Effector memory CD4-positive, alpha-beta T cell (primary cell): Measurements from ENCODE around the gene RNASE4.

Source experiments
- DNase-seq, 3 donors: peaks; one replicate each; pipeline ENCODE4 v3.0.0-alpha.2; 2020
- H3K27ac ChIP-seq: 2 replicates; pipeline ENCODE4 v1.7.0; 2013; ENCODE audit warnings: mild to moderate bottlenecking, low read length, moderate library complexity; ENCODE audit not compliant: insufficient read depth, poor library complexity, severe bottlenecking
- H3K27me3 ChIP-seq: replicated peaks from 2 replicates; pipeline ENCODE4 v1.7.0; 2013; ENCODE audit warnings: mild to moderate bottlenecking, low read length; ENCODE audit not compliant: insufficient read depth, control insufficient read depth, poor library complexity, severe bottlenecking
- H3K36me3 ChIP-seq: 2 replicates; pipeline ENCODE4 v1.7.0; 2013; ENCODE audit warnings: mild to moderate bottlenecking, low read length, moderate library complexity; ENCODE audit not compliant: control insufficient read depth, insufficient read depth
- H3K4me1 ChIP-seq: 2 replicates; pipeline ENCODE4 v1.7.0; 2013; ENCODE audit warnings: low read length, mild to moderate bottlenecking; ENCODE audit not compliant: control insufficient read depth, insufficient read depth, poor library complexity, severe bottlenecking
- H3K4me3 ChIP-seq: 2 replicates; pipeline ENCODE4 v1.7.0; 2013; ENCODE audit warnings: low read length, low read depth, mild to moderate bottlenecking; ENCODE audit not compliant: insufficient read depth, poor library complexity, severe bottlenecking
- H3K9me3 ChIP-seq: 2 replicates; pipeline ENCODE4 v1.7.0; 2013; ENCODE audit warnings: mild to moderate bottlenecking, low read length, moderate library complexity; ENCODE audit not compliant: control insufficient read depth

Gene RNASE4

GRCh38 chr14:20671597-20672283 lies 12.6 kb upstream of the RNASE4 start:
- Histone ChIP-seq H3K4me3 (no peak overlapping the region), H3K36me3 (no peaks in the 10 kb centered on the region), H3K27me3 (no peaks in the 10 kb centered on the region), H3K9me3 (no peaks in the 10 kb centered on the region), H3K27ac (no peak overlapping the region), H3K4me1 (peaks cover 7% of the 10 kb centered on the region)
- no peak for DNase-seq

DNA sequence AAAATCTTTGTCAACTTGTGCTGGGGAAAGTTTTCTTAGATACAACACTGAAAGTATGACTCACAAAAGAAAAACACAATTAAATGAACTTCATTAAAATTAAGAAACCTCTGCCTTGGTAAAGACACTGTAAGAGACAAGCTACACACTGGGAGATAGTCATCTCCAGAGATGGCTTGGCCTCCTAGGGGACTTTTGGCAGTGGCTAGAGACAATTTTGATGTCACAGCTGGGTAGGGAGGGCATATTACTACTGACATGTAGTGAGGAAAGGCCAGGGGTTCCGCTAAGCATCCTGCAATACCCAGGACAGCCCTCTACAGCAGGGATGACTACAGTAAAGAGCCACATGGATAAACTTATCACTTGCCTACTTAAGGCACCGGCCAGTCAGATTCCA lies 8.7 kb upstream of the RNASE4 start:
- H3K27me3 ChIP-seq, result no peaks in the 10 kb centered on the region
- peaks cover 12% of the 10 kb centered on the region for H3K4me1 ChIP-seq
- no peak for DNase-seq
- no peak overlapping the region for H3K4me3 ChIP-seq
- H3K9me3 ChIP-seq, result no peaks in the 10 kb centered on the region
- no peaks in the 10 kb centered on the region for H3K36me3 ChIP-seq
- H3K27ac ChIP-seq, result no peak overlapping the region

GRCh38 chr14:20676072-20676471 lies 8.3 kb upstream of the RNASE4 start:
- Histone ChIP-seq H3K4me3 (no peak overlapping the region), H3K4me1 (peaks cover 16% of the 10 kb centered on the region), H3K36me3 (no peaks in the 10 kb centered on the region), H3K27me3 (no peaks in the 10 kb centered on the region), H3K27ac (no peak overlapping the region), H3K9me3 (no peaks in the 10 kb centered on the region)
- no peak for DNase-seq

DNA sequence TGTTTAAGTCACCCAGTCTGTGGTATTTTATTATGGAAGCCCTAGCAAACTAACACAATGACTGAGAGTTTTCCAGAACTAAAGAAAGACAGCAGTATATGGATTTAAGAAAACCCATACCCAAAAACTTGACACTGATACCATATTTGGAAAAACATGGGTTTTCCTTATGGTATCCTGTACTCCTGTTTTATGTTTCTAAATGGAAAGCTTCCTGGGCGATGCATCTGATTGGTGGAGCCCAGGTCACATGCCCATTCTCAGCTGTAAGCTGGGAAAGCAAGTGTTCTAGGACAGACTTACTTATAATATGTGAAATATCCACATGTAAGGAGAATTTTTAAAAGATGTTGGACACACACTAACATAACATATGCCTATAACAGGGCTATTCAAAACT lies 4.5 kb upstream of the RNASE4 start:
- Histone ChIP-seq H3K9me3 (no peaks in the 10 kb centered on the region), H3K27ac (no peak overlapping the region), H3K36me3 (no peaks in the 10 kb centered on the region), H3K27me3 (no peaks in the 10 kb centered on the region), H3K4me1 (peaks cover 21% of the 10 kb centered on the region), H3K4me3 (no peak overlapping the region)
- peak in 1 of 3 donors; percentile 28 for DNase-seq

DNA sequence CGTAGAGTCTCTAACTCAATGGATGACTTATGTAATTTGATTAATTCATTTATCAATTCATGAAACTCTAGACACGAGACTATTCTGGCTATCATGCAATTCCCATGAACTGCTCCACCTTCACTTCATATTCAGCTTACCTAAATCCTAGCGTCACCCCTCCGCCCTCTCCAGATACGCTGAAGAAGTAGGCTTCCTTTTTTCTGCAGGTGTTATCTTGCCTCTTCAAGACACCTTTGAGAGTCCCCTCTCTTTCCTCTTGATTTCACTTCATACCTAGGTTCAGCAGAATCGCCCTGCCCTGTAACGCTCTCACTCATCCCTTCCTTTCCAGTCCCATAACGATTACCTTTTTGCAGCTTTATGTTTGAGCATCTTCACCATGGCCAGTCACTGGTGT lies 4.0 kb upstream of the RNASE4 start:
- Histone ChIP-seq H3K27ac (peak overlapping the region; percentile 94), H3K36me3 (no peaks in the 10 kb centered on the region), H3K4me3 (peak overlapping the region; percentile 27), H3K4me1 (peaks cover 21% of the 10 kb centered on the region), H3K9me3 (no peaks in the 10 kb centered on the region), H3K27me3 (no peaks in the 10 kb centered on the region)
- no peak for DNase-seq

- Histone ChIP-seq H3K4me1 (peaks cover 21% of the 10 kb centered on the region), H3K36me3 (no peaks in the 10 kb centered on the region), H3K9me3 (no peaks in the 10 kb centered on the region), H3K27me3 (no peaks in the 10 kb centered on the region), H3K27ac (peak overlapping the region; percentile 94), H3K4me3 (peak overlapping the region; percentile 81)
- peak in 1 of 3 donors; percentile 36 for DNase-seq
These were observed 3.5 kb upstream of the RNASE4 start for GRCh38 chr14:20680843-20681347.

GRCh38 chr14:20681348-20682126 lies 2.8 kb upstream of the RNASE4 start:
- Histone ChIP-seq H3K27ac (peak overlapping the region; percentile 94), H3K36me3 (no peaks in the 10 kb centered on the region), H3K4me3 (peak overlapping the region; percentile 81), H3K9me3 (no peaks in the 10 kb centered on the region), H3K4me1 (peaks cover 21% of the 10 kb centered on the region), H3K27me3 (no peaks in the 10 kb centered on the region)
- peak; percentile 78 to 81 (median 80) for DNase-seq

GRCh38 chr14:20682127-20682434 lies 2.3 kb upstream of the RNASE4 start:
- Histone ChIP-seq H3K36me3 (no peaks in the 10 kb centered on the region), H3K9me3 (no peaks in the 10 kb centered on the region), H3K27ac (peak overlapping the region; percentile 94), H3K27me3 (no peaks in the 10 kb centered on the region), H3K4me3 (peak overlapping the region; percentile 81), H3K4me1 (peaks cover 21% of the 10 kb centered on the region)
- DNase-seq, result no peak

DNA sequence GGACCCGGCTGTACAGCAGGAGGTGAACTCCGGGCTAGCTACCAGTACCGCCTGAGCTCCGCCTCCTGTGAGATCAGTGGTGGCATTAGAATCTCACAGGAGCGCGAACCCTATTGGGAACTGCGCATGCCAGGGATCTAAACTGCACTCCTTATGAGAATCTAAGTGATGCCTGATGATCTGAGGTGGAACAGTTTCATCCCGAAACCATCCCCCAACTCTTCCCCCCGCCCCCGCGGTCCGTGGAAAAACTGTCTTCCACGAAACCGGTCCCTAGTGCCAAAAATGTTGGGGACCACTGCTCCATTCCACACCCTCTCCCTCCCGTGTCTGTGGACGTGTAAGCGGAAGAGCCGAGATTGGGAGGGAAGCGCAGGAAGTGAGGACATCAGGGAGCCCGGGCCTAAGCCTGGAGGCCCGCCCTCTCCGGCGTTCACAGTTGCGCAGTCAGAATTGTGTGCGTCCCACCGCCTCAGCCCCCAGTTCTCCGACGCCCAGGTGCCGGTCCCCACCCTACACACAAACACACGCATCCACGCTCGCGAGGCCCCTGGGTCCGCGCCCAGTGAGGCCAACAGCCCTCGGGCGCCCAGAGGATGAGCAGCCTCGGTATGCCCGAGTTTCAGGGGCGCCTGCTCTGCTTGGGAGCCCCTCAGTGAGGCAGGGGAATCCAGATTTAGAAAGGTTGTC lies 1.8 kb upstream of the RNASE4 start:
- H3K27me3 ChIP-seq, result no peaks in the 10 kb centered on the region
- H3K4me1 ChIP-seq, result peaks cover 21% of the 10 kb centered on the region
- DNase-seq, result peak; percentile 65 to 72 (median 67)
- H3K36me3 ChIP-seq, result no peaks in the 10 kb centered on the region
- peak overlapping the region; percentile 94 for H3K27ac ChIP-seq
- no peaks in the 10 kb centered on the region for H3K9me3 ChIP-seq
- H3K4me3 ChIP-seq, result peak overlapping the region; percentile 81
